HUDEP-2 (cell line): ENCODE results near the gene LRMDA.
"Not testable (repeated sequence)": the region's sequence is repeated elsewhere in the genome, so short reads cannot be mapped to it uniquely, and the experiment has no call there.

Source experiments
- DNase-seq, 76 experiments: peaks; one replicate each; lab custom pipeline; 2025; ENCODE audit not compliant: unreplicated experiment in 76 of 76; lab: John Stamatoyannopoulos, UW

LRMDA gene

GRCh38 chr10:76459016-76459730 is 1027.7 kb downstream of the LRMDA start:
- no peak for DNase-seq

GRCh38 chr10:76461024-76461423 is 1029.6 kb downstream of the LRMDA start:
- DNase-seq = no peak

GRCh38 chr10:76463111-76463510 is 1031.7 kb downstream of the LRMDA start:
- no peak for DNase-seq

- DNase-seq = no peak
Measured at GRCh38 chr10:76466836-76467503, 1035.5 kb downstream of the LRMDA start.

- no peak for DNase-seq
Measured at GRCh38 chr10:76469675-76470074, 1038.3 kb downstream of the LRMDA start.

- no peak for DNase-seq
Measured at GRCh38 chr10:76479103-76479790, 1047.8 kb downstream of the LRMDA start.

GRCh38 chr10:76481178-76481577 is 1049.8 kb downstream of the LRMDA start:
- no peak for DNase-seq

- DNase-seq = no peak
Measured at GRCh38 chr10:76487582-76487981, 1056.2 kb downstream of the LRMDA start.

GRCh38 chr10:76488602-76489001 is 1057.2 kb downstream of the LRMDA start:
- DNase-seq = no peak

GRCh38 chr10:76491216-76491615 is 1059.8 kb downstream of the LRMDA start:
- DNase-seq = no peak

- no peak for DNase-seq
Measured at GRCh38 chr10:76492026-76492425, 1060.6 kb downstream of the LRMDA start.

GRCh38 chr10:76492678-76493472 is 1061.5 kb downstream of the LRMDA start:
- DNase-seq = no peak

GRCh38 chr10:76497666-76498065 is 1066.2 kb downstream of the LRMDA start:
- DNase-seq = no peak

GRCh38 chr10:76504823-76505222 is 1073.4 kb downstream of the LRMDA start:
- DNase-seq = no peak

GRCh38 chr10:76509446-76509845 is 1078.0 kb downstream of the LRMDA start:
- no peak for DNase-seq

GRCh38 chr10:76514321-76514720 is 1082.9 kb downstream of the LRMDA start:
- DNase-seq = no peak

- DNase-seq = no peak
Measured at GRCh38 chr10:76514869-76515268, 1083.4 kb downstream of the LRMDA start.

GRCh38 chr10:76522547-76522946 is 1091.1 kb downstream of the LRMDA start:
- DNase-seq = no peak

GRCh38 chr10:76523246-76523645 is 1091.8 kb downstream of the LRMDA start:
- no peak for DNase-seq

- no peak for DNase-seq
Measured at GRCh38 chr10:76523791-76524351, 1092.4 kb downstream of the LRMDA start.

GRCh38 chr10:76526833-76527232 is 1095.4 kb downstream of the LRMDA start:
- not testable (repeated sequence) for DNase-seq
